K562 (cell line): Measurements from ENCODE around the gene ARHGAP15. TPM values are rescaled to one million over a fixed set of nuclear protein-coding genes. Genes with fewer than 3 reads are reported as not detected.

Source experiments
- CCAR2 ChIP-seq: fragments of 200-400 bp; formaldehyde crosslinking; IDR thresholded peaks from 2 replicates; pipeline ENCODE4 v1.6.1; 2017; ENCODE audit warnings: mild to moderate bottlenecking, low read depth, low read length
- KAT8 ChIP-seq: fragments of 450-650 bp; IDR thresholded peaks from 2 replicates; pipeline ENCODE4 v1.6.1; 2016; ENCODE audit warnings: low read depth, mild to moderate bottlenecking
- KDM4B ChIP-seq, 2 experiments: fragments of 450-650 bp in 1 of 2; sonication (generic) in 1 of 2; IDR thresholded peaks; 2 replicates each; pipeline ENCODE4 v1.6.1; 2016 to 2017; ENCODE audit warnings: borderline replicate concordance in 2 of 2, antibody characterized with exemption in 1 of 2, low read depth in 1 of 2, mild to moderate bottlenecking in 1 of 2
- NEUROD1 ChIP-seq: fragments of 150-350 bp; IDR thresholded peaks from 2 replicates; pipeline ENCODE4 v1.6.1; 2014; ENCODE audit warnings: borderline replicate concordance, low read length, low read depth; ENCODE audit not compliant: partially characterized antibody
- SPI1 ChIP-seq: IDR thresholded peaks from 2 replicates; pipeline ENCODE4 v1.6.1; 2011; ENCODE audit warnings: low read depth, low read length, control low read depth, borderline replicate concordance
- TFAM ChIP-seq: fragments of 250-450 bp; sonication (Bioruptor Pico); conservative IDR thresholded peaks from 2 replicates; pipeline ENCODE4 v1.5.0; 2021; ENCODE audit warnings: mild to moderate bottlenecking, moderate library complexity
- ZNF311 ChIP-seq: fragments of 250-450 bp; sonication (Bioruptor Pico); IDR thresholded peaks from 2 replicates; pipeline ENCODE4 v1.4.0; 2020; ENCODE audit warnings: mild to moderate bottlenecking, moderate library complexity
- ZNF354B ChIP-seq: fragments of 250-450 bp; sonication (Bioruptor Pico); IDR thresholded peaks from 2 replicates; pipeline ENCODE4 v1.4.0; 2020
- polyA plus RNA-seq, 8 experiments: library from polyadenylated mRNA; depleted of rRNA in 4 of 8; stranded (reverse) in 5 of 8; unstranded in 3 of 8; fragments of >200 nt; fragmentation: Nextera tagmentation in 2 of 8; fragmentation: Illumina TruSeq in 1 of 8; extraction: Ambion mirVana in 2 of 8; extraction: Trizol in 1 of 8; gene quantifications; 2 replicates each; pipeline versions ENCODE4 v1.2.1 to v1.2.3, GENCODE V29; 2011 to 2014; ENCODE audit warnings: inconsistent platforms in 1 of 8, missing spikeins in 1 of 8
- total RNA-seq, 7 experiments: library from RNA; depleted of rRNA in 6 of 7; stranded (reverse); fragments of >200 nt in 6 of 7; fragmentation: Illumina TruSeq in 2 of 7; extraction: Trizol in 2 of 7; gene quantifications; 2 replicates each; pipeline versions ENCODE4 v1.2.1 to v1.2.3, GENCODE V29; 2011 to 2021; ENCODE audit warnings: low replicate concordance in 1 of 7
- TF ChIP-seq, protein P1 (sequence below): fragments of 250-450 bp; sonication (Bioruptor Pico); IDR thresholded peaks from 2 replicates; pipeline ENCODE4 v1.4.0; 2020; ENCODE audit warnings: borderline replicate concordance
- TF ChIP-seq, protein P2 (sequence below): fragments of 450-650 bp; formaldehyde crosslinking; IDR thresholded peaks from 2 replicates; pipeline ENCODE4 v1.4.0; 2022; ENCODE audit warnings: missing genetic modification characterization

The ARHGAP15 gene
- total and polyA plus RNA-seq, 9 of the 15 experiments (the other 6 are each of a cell fraction or from before 2014, with no cell fraction given): 1.5 to 17.9 (median 7.9) TPM

DNA sequence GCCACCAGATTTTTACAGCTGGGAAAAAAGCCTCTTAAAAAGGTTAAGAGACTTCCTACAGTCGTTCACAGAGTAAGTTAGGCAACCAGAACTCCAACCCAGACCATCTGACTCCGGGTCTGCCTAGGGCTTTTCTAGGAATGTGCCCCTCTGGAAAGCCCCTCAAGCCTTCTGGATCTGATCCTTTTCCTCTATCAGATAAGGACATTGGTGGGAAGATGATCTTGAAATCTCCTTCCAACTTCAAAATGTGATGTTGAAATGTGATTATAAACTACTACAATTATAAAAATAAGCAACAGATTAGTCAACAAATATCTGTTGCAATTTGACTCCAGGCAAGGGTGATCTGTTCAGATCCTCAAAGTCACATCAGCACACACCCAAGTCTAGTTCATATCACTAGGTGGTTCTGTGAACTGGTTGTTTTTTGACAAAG, 270.4 kb downstream of the ARHGAP15 start (continued):
- TF ChIP-seq, protein P1, sequence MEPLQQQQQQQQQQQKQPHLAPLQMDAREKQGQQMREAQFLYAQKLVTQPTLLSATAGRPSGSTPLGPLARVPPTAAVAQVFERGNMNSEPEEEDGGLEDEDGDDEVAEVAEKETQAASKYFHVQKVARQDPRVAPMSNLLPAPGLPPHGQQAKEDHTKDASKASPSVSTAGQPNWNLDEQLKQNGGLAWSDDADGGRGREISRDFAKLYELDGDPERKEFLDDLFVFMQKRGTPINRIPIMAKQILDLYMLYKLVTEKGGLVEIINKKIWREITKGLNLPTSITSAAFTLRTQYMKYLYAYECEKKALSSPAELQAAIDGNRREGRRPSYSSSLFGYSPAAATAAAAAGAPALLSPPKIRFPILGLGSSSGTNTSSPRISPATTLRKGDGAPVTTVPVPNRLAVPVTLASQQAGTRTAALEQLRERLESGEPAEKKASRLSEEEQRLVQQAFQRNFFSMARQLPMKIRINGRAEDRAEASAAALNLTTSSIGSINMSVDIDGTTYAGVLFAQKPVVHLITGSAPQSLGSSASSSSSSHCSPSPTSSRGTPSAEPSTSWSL (CRISPR knock-in tag): no peak
- no peak for TF ChIP-seq KDM4B (IDR thresholded peaks at IDR 0.05; ENCODE audit: borderline replicate concordance in 2 of 2, low read depth in 1 of 2)
- no peak for TF ChIP-seq SPI1
- TF ChIP-seq TFAM (CRISPR knock-in tag): no peak
- no peak for TF ChIP-seq KAT8
- no peak for TF ChIP-seq CCAR2
- no peak for TF ChIP-seq NEUROD1
- no peak for TF ChIP-seq ZNF354B
- no peak for TF ChIP-seq ZNF311 (CRISPR knock-in tag)
- TF ChIP-seq, protein P2, sequence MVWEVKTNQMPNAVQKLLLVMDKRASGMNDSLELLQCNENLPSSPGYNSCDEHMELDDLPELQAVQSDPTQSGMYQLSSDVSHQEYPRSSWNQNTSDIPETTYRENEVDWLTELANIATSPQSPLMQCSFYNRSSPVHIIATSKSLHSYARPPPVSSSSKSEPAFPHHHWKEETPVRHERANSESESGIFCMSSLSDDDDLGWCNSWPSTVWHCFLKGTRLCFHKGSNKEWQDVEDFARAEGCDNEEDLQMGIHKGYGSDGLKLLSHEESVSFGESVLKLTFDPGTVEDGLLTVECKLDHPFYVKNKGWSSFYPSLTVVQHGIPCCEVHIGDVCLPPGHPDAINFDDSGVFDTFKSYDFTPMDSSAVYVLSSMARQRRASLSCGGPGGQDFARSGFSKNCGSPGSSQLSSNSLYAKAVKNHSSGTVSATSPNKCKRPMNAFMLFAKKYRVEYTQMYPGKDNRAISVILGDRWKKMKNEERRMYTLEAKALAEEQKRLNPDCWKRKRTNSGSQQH: no peak
- TF ChIP-seq, all 486 proteins: peak for 0
